ENCODE data around the gene ARPC1A.

Gene ARPC1A

GRCh38 chr7:99293650-99294049, 32.0 kb upstream of the ARPC1A start:
- no peaks in the 10 kb centered on the region for H3K27me3 ChIP-seq (ENCODE audit: insufficient read depth, low read length, poor library complexity, severe bottlenecking)
- H3F3A ChIP-seq (ENCODE audit: low read depth): no peaks in the 10 kb centered on the region
- no peak overlapping the region for H3K9ac ChIP-seq (ENCODE audit: low read depth, low read length, poor library complexity, severe bottlenecking)
- TF ChIP-seq, protein P1, sequence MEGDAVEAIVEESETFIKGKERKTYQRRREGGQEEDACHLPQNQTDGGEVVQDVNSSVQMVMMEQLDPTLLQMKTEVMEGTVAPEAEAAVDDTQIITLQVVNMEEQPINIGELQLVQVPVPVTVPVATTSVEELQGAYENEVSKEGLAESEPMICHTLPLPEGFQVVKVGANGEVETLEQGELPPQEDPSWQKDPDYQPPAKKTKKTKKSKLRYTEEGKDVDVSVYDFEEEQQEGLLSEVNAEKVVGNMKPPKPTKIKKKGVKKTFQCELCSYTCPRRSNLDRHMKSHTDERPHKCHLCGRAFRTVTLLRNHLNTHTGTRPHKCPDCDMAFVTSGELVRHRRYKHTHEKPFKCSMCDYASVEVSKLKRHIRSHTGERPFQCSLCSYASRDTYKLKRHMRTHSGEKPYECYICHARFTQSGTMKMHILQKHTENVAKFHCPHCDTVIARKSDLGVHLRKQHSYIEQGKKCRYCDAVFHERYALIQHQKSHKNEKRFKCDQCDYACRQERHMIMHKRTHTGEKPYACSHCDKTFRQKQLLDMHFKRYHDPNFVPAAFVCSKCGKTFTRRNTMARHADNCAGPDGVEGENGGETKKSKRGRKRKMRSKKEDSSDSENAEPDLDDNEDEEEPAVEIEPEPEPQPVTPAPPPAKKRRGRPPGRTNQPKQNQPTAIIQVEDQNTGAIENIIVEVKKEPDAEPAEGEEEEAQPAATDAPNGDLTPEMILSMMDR (conservative IDR thresholded peaks at IDR 0.05; ENCODE audit: low read length): no peak
- TF ChIP-seq EZH2phosphoT487 (IDR thresholded peaks at IDR 0.05; ENCODE audit: borderline replicate concordance): no peak
- no peak overlapping the region for H3K4me2 ChIP-seq (ENCODE audit: low read depth, low read length, poor library complexity, severe bottlenecking)
- H3K9me3 ChIP-seq (ENCODE audit: insufficient read depth, low read depth, low read length): no peaks in the 10 kb centered on the region
- H3K9me2 ChIP-seq (replicated peaks; ENCODE audit: low read depth, low read length): no peaks in the 10 kb centered on the region
- no peak overlapping the region for H3K4me3 ChIP-seq (ENCODE audit: low read length, poor library complexity, severe bottlenecking)
- no peaks in the 10 kb centered on the region for H3K4me1 ChIP-seq (ENCODE audit: insufficient read depth, low read length, poor library complexity, severe bottlenecking)
- no peaks in the 10 kb centered on the region for H3K79me2 ChIP-seq (ENCODE audit: insufficient read depth, low read length)
- H3K36me3 ChIP-seq (ENCODE audit: insufficient read depth, low read length): no peaks in the 10 kb centered on the region
- H2AFZ ChIP-seq (ENCODE audit: low read length): no peak overlapping the region
- no peaks in the 10 kb centered on the region for H4K20me1 ChIP-seq (ENCODE audit: insufficient read depth, low read length, poor library complexity, severe bottlenecking)

- Histone ChIP-seq H3K9me2 (replicated peaks; ENCODE audit: low read depth, low read length) (no peaks in the 10 kb centered on the region), H3K9me3 (ENCODE audit: insufficient read depth, low read depth, low read length) (no peaks in the 10 kb centered on the region), H3K79me2 (ENCODE audit: insufficient read depth, low read length) (no peaks in the 10 kb centered on the region), H3K4me1 (ENCODE audit: insufficient read depth, low read length, poor library complexity, severe bottlenecking) (no peaks in the 10 kb centered on the region), H4K20me1 (ENCODE audit: insufficient read depth, low read length, poor library complexity, severe bottlenecking) (no peaks in the 10 kb centered on the region), H3K36me3 (ENCODE audit: insufficient read depth, low read length) (no peaks in the 10 kb centered on the region), H3K9ac (ENCODE audit: low read depth, low read length, poor library complexity, severe bottlenecking) (no peak overlapping the region), H3K4me3 (ENCODE audit: low read length, poor library complexity, severe bottlenecking) (no peak overlapping the region), H3K4me2 (ENCODE audit: low read depth, low read length, poor library complexity, severe bottlenecking) (no peak overlapping the region), H2AFZ (ENCODE audit: low read length) (no peak overlapping the region), H3K27me3 (ENCODE audit: insufficient read depth, low read length, poor library complexity, severe bottlenecking) (no peaks in the 10 kb centered on the region), H3F3A (ENCODE audit: low read depth) (no peaks in the 10 kb centered on the region)
- no peak for TF ChIP-seq EZH2phosphoT487 (IDR thresholded peaks at IDR 0.05; ENCODE audit: borderline replicate concordance)
- TF ChIP-seq, protein P1 (conservative IDR thresholded peaks at IDR 0.05; ENCODE audit: low read length): no peak
Observed at GRCh38 chr7:99296471-99296870, 29.2 kb upstream of the ARPC1A start.

GRCh38 chr7:99301496-99301895, 24.2 kb upstream of the ARPC1A start:
- no peak overlapping the region for H3K9ac ChIP-seq (ENCODE audit: low read depth, low read length, poor library complexity, severe bottlenecking)
- H3K4me3 ChIP-seq (ENCODE audit: low read length, poor library complexity, severe bottlenecking): no peak overlapping the region
- no peaks in the 10 kb centered on the region for H3K79me2 ChIP-seq (ENCODE audit: insufficient read depth, low read length)
- no peaks in the 10 kb centered on the region for H3K36me3 ChIP-seq (ENCODE audit: insufficient read depth, low read length)
- no peaks in the 10 kb centered on the region for H3F3A ChIP-seq (ENCODE audit: low read depth)
- no peaks in the 10 kb centered on the region for H3K4me1 ChIP-seq (ENCODE audit: insufficient read depth, low read length, poor library complexity, severe bottlenecking)
- H3K9me3 ChIP-seq (ENCODE audit: insufficient read depth, low read depth, low read length): no peaks in the 10 kb centered on the region
- no peak overlapping the region for H3K4me2 ChIP-seq (ENCODE audit: low read depth, low read length, poor library complexity, severe bottlenecking)
- H3K9me2 ChIP-seq (replicated peaks; ENCODE audit: low read depth, low read length): no peaks in the 10 kb centered on the region
- no peak overlapping the region for H2AFZ ChIP-seq (ENCODE audit: low read length)
- no peaks in the 10 kb centered on the region for H3K27me3 ChIP-seq (ENCODE audit: insufficient read depth, low read length, poor library complexity, severe bottlenecking)
- TF ChIP-seq, protein P1 (conservative IDR thresholded peaks at IDR 0.05; ENCODE audit: low read length): no peak
- no peak for TF ChIP-seq EZH2phosphoT487 (IDR thresholded peaks at IDR 0.05; ENCODE audit: borderline replicate concordance)
- H4K20me1 ChIP-seq (ENCODE audit: insufficient read depth, low read length, poor library complexity, severe bottlenecking): no peaks in the 10 kb centered on the region
